ENCODE results near the gene EBF4.
A peak's percentile ranks its signal among the peaks of the same experiment; 100 is the strongest.

The EBF4 gene

GRCh38 chr20:2740702-2741101 lies 48.1 kb downstream of the EBF4 start:
- ATAC-seq = no peak
- H3K27ac Mint-ChIP-seq = peak overlapping the region; percentile 12 to 17
- H3K27me3 Mint-ChIP-seq = no peaks in the 10 kb centered on the region
- no peaks in the 10 kb centered on the region for H3K9me3 Mint-ChIP-seq
- peaks cover 50% of the 10 kb centered on the region for H3K4me1 Mint-ChIP-seq
- DNase-seq = no peak
- no peak overlapping the region for H3K4me3 Mint-ChIP-seq

GRCh38 chr20:2741463-2741862 lies 48.9 kb downstream of the EBF4 start:
- peak overlapping the region; percentile 41 to 54 for H3K4me3 Mint-ChIP-seq
- H3K27ac Mint-ChIP-seq = no peak overlapping the region
- DNase-seq (peak in 1 of 2 donors; percentile 41), ATAC-seq (peak; percentile 94)
- H3K27me3 Mint-ChIP-seq = no peaks in the 10 kb centered on the region
- no peaks in the 10 kb centered on the region for H3K9me3 Mint-ChIP-seq
- H3K4me1 Mint-ChIP-seq = peaks cover 50% of the 10 kb centered on the region

GRCh38 chr20:2741881-2742280 lies 49.3 kb downstream of the EBF4 start:
- H3K4me1 Mint-ChIP-seq = peaks cover 50% of the 10 kb centered on the region

GRCh38 chr20:2742431-2742830 lies 49.9 kb downstream of the EBF4 start:
- H3K4me3 Mint-ChIP-seq = peak overlapping the region; percentile 24 to 54
- ATAC-seq (no peak), DNase-seq (no peak)
- no peaks in the 10 kb centered on the region for H3K9me3 Mint-ChIP-seq
- H3K27me3 Mint-ChIP-seq = no peaks in the 10 kb centered on the region
- H3K27ac Mint-ChIP-seq = peak overlapping the region in 1 of 2 donors; percentile 51
- H3K4me1 Mint-ChIP-seq = peaks cover 50% of the 10 kb centered on the region

More at GRCh38 chr20:2741881-2742280, 49.3 kb downstream of the EBF4 start:
- Mint-ChIP-seq H3K4me3 (peak overlapping the region; percentile 41 to 54), H3K27me3 (no peaks in the 10 kb centered on the region), H3K9me3 (no peaks in the 10 kb centered on the region), H3K27ac (peak overlapping the region in 1 of 2 donors; percentile 29)
- DNase-seq = no peak
- ATAC-seq = no peak

- H3K27ac Mint-ChIP-seq = peak overlapping the region; percentile 84
- ATAC-seq (peak; percentile 68), DNase-seq (peak; percentile 72 to 74)
- H3K4me3 Mint-ChIP-seq = peak overlapping the region; percentile 39 to 67
- no peaks in the 10 kb centered on the region for H3K27me3 Mint-ChIP-seq
- peaks cover 53% of the 10 kb centered on the region for H3K4me1 Mint-ChIP-seq
- H3K9me3 Mint-ChIP-seq = no peaks in the 10 kb centered on the region
These were observed 50.5 kb downstream of the EBF4 start for GRCh38 chr20:2742934-2743559.

GRCh38 chr20:2745060-2745910 lies 52.7 kb downstream of the EBF4 start:
- H3K9me3 Mint-ChIP-seq = no peaks in the 10 kb centered on the region
- DNase-seq = no peak
- H3K4me1 Mint-ChIP-seq = peaks cover 49% of the 10 kb centered on the region
- ATAC-seq = no peak
- H3K27me3 Mint-ChIP-seq = peaks cover 12% of the 10 kb centered on the region
- H3K4me3 Mint-ChIP-seq = no peak overlapping the region
- H3K27ac Mint-ChIP-seq = peak overlapping the region in 1 of 2 donors; percentile 7

GRCh38 chr20:2745936-2746635 lies 53.5 kb downstream of the EBF4 start:
- H3K27me3 Mint-ChIP-seq = peaks cover 20% of the 10 kb centered on the region
- peaks cover 49% of the 10 kb centered on the region for H3K4me1 Mint-ChIP-seq
- H3K9me3 Mint-ChIP-seq = no peaks in the 10 kb centered on the region
- no peak overlapping the region for H3K4me3 Mint-ChIP-seq
- ATAC-seq (no peak), DNase-seq (no peak)
- H3K27ac Mint-ChIP-seq = no peak overlapping the region

GRCh38 chr20:2746636-2747265 lies 54.2 kb downstream of the EBF4 start:
- H3K4me1 Mint-ChIP-seq = peaks cover 48% of the 10 kb centered on the region
- H3K9me3 Mint-ChIP-seq = no peaks in the 10 kb centered on the region
- ATAC-seq = no peak
- no peak for DNase-seq
- peaks cover 23% of the 10 kb centered on the region for H3K27me3 Mint-ChIP-seq
- H3K27ac Mint-ChIP-seq = no peak overlapping the region
- H3K4me3 Mint-ChIP-seq = no peak overlapping the region

- DNase-seq (no peak), ATAC-seq (no peak)
- no peak overlapping the region for H3K4me3 Mint-ChIP-seq
- H3K4me1 Mint-ChIP-seq = peaks cover 41% of the 10 kb centered on the region
- no peaks in the 10 kb centered on the region for H3K9me3 Mint-ChIP-seq
- peaks cover 26% of the 10 kb centered on the region for H3K27me3 Mint-ChIP-seq
- no peak overlapping the region for H3K27ac Mint-ChIP-seq
These were observed 55.2 kb downstream of the EBF4 start for GRCh38 chr20:2747676-2748235.

- no peak for DNase-seq
- H3K4me1 Mint-ChIP-seq = peaks cover 42% of the 10 kb centered on the region
- H3K9me3 Mint-ChIP-seq = no peaks in the 10 kb centered on the region
- no peak overlapping the region for H3K4me3 Mint-ChIP-seq
- no peak for ATAC-seq
- peaks cover 36% of the 10 kb centered on the region for H3K27me3 Mint-ChIP-seq
- no peak overlapping the region for H3K27ac Mint-ChIP-seq
These were observed 56.2 kb downstream of the EBF4 start for GRCh38 chr20:2748551-2749342.

- ATAC-seq (no peak), DNase-seq (no peak)
- H3K4me3 Mint-ChIP-seq = no peak overlapping the region
- no peaks in the 10 kb centered on the region for H3K9me3 Mint-ChIP-seq
- H3K27me3 Mint-ChIP-seq = peaks cover 43% of the 10 kb centered on the region
- no peak overlapping the region for H3K27ac Mint-ChIP-seq
- H3K4me1 Mint-ChIP-seq = peaks cover 49% of the 10 kb centered on the region
These were observed 56.9 kb downstream of the EBF4 start for GRCh38 chr20:2749343-2749950.

GRCh38 chr20:2749951-2750490 lies 57.4 kb downstream of the EBF4 start:
- Mint-ChIP-seq H3K4me1 (peaks cover 53% of the 10 kb centered on the region), H3K27ac (no peak overlapping the region), H3K4me3 (no peak overlapping the region), H3K27me3 (peaks cover 49% of the 10 kb centered on the region), H3K9me3 (no peaks in the 10 kb centered on the region)
- DNase-seq (no peak), ATAC-seq (no peak)

GRCh38 chr20:2750491-2751251 lies 58.1 kb downstream of the EBF4 start:
- H3K27ac Mint-ChIP-seq = no peak overlapping the region
- no peaks in the 10 kb centered on the region for H3K9me3 Mint-ChIP-seq
- H3K27me3 Mint-ChIP-seq = peaks cover 55% of the 10 kb centered on the region
- H3K4me3 Mint-ChIP-seq = peak overlapping the region; percentile 44 to 72
- H3K4me1 Mint-ChIP-seq = peaks cover 53% of the 10 kb centered on the region
- ATAC-seq (peak; percentile 27), DNase-seq (no peak)
